SKM-1 treated with dmso at 0.1 percent for 144 hours (cell line): Measurements from ENCODE around the gene IFFO2.

Source experiments
- DNase-seq: peaks from one replicate; lab custom pipeline; 2025; ENCODE audit not compliant: unreplicated experiment; lab: John Stamatoyannopoulos, UW

The IFFO2 gene

DNA sequence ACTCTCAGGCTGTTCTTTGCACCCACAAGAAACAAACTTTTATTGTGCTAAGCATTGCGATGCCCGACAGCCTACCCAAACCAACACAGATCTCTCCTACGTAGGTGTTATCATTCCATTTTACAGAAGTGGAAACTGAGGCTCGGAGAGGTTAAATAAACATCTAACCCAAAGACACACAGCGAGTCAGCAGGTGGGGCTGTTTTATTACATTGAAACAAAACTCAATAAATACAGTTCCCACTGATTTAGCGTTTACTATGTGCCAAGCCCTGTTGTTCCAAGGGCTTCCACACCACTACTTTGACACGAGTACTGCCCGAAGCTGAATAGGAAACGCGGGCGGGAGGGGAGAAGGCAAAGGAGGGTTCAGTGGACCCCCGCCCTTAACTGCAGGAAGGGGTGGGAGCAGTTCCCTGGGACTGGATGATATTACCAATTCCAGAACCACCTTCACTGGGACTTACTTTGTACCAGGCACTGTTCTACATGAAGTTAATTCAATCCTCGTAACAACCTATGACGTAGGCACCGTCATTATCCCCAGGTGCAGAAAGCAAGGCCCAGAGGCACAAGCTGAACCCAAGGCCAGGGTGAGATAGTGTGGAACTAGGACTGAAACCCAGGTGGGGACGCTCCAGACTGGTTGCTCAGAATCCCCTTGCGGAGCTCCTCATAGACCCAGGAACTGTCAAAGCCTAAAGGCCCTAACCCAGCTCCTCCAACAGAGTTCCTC lies 34.8 kb downstream of the IFFO2 start:
- DNase-seq: no peak

GRCh38 chr1:18920931-18921330 lies 35.5 kb downstream of the IFFO2 start:
- no peak for DNase-seq

DNA sequence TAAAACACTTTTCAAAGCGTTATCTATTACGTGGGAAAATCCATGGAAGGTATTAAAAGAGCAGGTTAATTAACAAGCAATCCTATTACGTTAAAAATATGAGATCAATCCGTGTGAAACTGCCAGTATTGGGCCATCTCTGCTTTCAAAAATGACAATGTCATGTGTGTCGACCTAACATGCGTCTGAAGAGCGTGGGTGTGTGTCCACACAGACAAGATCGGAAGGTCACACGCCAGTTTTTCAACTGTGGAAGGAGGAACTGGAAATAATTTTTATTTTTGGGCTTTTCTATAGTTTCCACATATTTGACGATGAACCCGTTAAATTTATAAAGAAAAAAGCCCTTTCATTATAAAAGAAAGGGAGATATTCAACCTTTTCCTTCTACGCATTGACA lies 36.5 kb downstream of the IFFO2 start:
- DNase-seq: no peak

DNA sequence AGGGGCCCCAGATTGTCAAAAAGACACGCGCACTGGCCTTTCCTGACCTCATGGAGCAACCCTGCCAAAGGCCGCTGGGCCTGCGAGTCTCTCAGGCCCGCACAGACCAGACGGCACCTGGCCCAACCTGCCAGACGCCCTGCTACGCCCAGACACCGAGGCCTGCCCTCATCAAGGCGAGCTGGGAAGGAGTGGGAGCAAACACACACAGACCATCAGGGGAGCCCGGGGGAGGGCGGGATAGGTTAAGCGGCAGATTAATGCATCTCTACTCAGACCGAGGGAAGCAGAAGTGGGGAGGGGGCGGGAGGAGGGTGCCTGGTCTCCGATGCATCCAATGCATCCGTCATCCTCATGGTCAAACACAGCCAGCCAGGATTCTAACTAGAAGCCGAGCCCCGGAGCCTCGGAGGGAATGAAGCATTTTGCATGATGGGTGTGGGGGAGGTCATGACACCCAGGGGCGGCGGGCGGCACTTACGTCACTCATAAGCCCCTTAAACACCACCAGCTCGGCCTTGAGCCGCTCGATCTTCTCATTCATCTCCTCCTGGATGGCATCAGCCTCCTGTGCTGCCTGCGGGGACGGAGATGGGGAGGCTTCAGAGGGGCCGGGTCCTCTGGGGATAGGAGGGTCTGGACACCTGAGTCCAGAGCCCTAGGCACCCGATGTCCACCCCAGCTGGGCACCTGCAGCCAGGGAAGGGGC lies 37.1 kb downstream of the IFFO2 start:
- no peak for DNase-seq

DNA sequence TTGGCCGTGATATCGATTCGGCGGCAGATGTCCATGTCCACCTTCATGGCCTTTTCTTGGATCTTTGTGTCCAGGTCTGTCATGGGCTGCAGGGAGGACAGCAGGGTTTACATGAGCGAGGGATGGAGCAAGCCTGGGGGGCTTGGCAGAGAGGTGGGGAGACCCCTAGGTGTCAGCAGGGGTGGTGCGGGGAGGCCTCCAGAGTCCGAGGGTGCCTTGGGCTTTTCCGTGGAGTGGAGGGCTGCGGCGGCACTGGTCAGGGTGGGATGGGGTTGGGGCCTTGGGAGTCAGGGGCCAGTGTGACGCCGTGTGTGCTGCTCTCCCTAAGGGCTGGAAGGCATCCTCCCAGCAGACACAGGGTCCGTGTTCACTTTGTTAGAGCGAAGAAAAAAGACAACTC lies 38.1 kb downstream of the IFFO2 start:
- no peak for DNase-seq

DNA sequence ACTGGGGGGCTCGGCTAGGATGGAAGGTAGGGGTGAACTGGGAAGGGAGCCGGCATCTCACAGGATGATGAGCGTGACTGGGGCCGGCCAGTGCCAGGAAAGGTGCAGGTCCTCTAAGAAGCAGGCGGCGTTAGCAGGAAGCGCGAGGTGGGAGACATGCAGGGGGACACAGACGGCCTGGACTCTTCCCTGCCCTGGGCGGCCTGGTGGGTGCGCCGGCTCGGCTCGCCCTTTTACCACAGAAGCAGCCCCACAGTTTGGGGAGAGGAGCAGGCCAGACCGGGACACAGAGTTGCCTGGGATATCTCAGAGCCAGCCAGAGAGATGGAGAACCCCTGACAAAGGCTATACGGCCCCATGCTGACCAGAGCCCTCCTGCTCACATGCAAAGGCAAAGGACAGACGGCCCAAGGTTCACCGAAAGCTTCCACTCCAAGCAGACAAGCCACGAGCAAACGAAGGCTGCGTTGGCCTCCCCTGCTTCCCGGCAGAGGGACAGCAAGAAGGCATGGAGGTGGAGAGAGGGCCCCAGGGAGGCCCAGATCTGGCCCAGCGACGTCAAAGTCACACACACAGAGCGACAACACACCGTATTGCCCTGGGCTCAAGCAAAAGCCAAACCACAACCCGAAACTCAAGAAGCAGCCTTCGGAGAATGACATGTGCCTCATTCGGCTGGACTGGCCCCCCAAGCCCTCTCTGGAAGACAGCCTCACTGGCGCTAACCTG lies 39.2 kb downstream of the IFFO2 start:
- DNase-seq: no peak

DNA sequence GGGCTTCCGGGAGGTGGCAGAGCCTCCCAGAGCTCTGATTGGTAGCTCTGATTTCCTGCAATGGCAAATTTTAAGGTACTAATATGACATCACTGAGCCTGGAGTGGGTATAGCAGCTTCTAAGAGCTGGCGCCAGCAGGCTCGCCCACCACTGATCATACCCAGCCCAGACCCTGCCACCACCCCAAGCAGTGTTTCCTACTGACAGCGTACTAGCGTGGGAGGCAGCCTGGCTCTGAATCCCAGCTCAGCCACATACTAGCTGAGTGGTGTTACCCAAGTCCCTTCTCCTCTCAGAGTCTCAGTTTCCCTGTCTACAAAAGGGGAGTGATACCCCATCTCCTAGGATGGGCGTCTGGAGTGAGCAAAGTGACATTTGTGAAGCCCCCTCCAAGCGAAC lies 41.1 kb downstream of the IFFO2 start:
- no peak for DNase-seq

GRCh38 chr1:18913065-18913835 lies 43.2 kb downstream of the IFFO2 start:
- DNase-seq: peak; percentile 68

- DNase-seq: no peak
These were observed 43.9 kb downstream of the IFFO2 start for GRCh38 chr1:18912550-18912949.

DNA sequence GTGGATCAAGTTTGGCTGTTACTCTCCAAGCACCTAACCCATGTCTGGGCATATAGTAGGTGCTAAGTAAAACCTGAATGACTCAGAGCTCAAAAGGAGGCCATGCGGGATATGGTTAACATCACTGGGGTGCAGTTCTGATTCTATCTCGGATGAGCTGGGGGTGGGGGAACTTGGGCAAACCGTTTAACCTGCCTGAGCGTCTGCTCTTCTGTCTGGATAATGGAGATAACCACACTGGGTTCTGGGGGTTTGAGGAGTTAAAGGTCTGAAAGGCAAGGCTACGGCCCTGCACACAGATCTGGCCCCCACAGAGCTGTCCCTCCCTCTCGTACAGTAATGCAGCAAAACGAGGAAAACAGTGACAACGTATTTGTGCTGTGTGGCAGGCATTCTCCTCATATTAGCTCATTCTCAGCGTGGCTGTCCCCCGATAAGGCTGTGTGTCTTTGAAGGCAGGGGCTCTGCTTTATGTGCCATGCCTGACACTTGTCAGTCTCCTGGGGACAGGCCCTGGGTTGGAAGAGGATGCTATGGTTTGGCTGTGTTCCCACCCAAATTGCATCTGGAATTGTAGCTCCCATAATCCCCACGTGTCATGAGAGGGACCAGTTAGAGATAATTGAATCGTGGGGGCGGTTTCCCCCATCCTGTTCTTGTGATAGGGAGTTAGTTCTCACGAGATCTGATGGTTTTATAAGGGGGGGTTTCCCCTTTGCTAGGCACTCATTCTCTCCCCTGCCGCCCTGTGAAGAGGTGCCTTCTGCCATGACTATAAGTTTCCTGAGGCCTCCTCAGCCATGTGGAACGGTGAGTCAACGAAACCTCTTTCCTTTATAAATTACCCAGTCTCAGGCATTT lies 47.3 kb downstream of the IFFO2 start:
- no peak for DNase-seq

DNA sequence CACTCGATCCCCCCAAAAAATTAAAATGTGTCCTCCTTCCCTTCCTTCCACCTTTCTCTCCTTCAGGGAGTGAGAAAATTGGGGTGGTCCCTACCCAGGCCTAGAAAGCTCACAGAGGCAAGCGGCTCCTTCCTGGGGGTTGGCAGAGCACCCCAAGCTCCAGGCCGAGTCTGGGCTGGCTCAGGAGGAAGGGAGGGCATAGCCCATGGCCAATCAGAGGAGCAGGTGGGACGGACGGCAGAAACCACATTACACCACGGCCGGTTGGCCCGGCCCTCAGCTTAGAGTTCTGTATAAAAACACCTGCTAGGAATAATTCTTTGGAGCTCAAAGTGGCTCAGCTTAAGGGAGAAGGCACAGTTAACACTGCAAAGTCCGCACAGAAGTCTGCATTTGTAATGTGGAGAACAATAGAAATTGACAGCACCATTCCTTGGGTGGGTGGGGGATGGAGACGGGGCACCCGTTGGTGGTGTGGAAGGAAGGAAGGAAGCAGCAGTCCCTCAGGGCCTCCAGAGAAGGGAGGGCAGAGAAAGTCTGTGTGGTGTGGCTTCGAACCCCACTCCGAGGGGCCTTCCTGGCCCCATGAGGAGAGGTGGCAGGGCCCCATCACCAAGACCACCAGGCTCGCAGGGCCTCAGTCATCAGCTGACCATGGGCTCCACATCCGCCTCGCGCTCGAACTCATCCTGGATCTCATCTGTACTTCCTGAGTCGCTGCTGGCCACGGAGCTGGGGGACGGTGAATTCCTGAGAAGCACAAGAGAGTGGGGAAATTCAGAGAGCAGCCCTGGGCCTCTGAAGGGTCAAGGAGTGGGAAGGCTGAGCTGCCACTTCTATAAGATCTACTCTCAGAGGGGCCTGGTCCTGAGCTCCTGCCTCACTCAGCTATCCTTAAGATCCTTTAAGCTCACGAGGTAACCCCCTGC lies 48.3 kb downstream of the IFFO2 start:
- no peak for DNase-seq

- DNase-seq: peak; percentile 44
These were observed 49.2 kb downstream of the IFFO2 start for GRCh38 chr1:18907021-18907916.

DNA sequence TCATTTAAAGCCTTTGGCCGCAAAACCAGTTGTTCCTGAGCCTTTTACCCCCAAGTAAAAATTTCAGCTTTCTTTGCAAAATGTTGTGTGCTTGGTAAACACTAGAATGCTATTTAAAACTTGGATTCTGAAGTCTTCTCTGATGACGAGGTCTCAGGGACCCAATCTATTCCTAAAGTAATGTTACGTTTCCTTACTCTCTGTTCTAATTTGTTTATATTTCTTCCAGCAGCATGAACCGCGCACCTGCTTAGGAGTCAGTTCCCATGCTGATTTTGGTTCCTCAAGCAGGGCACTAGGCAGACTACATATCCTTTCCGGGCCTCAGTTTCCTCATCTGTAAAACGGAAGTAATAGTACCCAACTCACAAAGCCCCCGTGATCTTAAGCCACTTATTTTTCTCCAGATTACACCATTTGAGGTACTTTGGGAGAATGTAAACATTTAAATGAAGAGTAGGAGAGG lies 53.2 kb downstream of the IFFO2 start:
- DNase-seq: no peak

GRCh38 chr1:18902523-18903290 lies 53.8 kb downstream of the IFFO2 start, which contains the start of gene ALDH4A1:
Gene ALDH4A1, minus strand, starts transcription at chr1:18902555. Its CDS starts 32 bp downstream, at chr1:18902523.
- peak; percentile 98 for DNase-seq

- peak; percentile 18 for DNase-seq
These were observed 54.4 kb downstream of the IFFO2 start for GRCh38 chr1:18901952-18902522.

DNA sequence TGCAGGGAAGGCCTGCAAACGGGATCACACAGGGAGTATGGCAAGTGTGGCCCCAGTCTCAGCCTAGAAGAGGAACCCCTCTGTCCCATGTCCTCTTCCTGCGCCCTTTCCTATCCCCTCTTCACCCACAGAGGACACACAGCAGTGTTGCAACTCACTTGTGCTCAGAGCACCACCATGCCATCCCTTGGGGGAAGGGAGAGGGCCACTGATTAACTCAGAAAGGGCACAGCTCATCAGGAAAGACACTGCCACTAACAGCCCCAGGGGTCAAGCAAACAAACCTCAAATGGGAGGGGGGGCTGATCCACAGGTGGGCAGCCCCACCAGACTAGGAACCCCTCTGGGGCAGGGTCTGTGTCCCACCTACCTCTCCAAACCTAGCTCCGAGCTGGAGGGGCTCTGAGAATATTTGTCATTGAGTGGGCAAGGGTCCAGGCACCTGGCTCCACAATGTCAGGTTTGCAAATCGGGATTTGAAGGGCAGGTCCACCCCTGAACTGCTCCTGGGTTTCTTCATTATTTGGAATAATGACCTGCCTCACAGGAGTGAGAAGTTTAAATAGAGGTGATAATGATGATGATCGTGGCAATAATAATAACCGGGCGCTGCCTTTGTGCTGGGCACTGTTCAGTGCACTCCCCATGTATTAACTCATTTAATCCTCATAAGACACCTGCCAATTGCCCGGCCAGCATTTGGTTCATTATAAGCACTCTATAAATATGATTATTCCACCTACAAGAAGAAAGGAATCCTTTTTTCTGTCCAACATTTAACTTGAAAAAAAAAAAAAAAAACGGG lies 55.1 kb downstream of the IFFO2 start:
- no peak for DNase-seq
